Urinary bladder (tissue), 4 donors: ENCODE results near the gene VSX1. TPM values are rescaled to one million over a fixed set of nuclear protein-coding genes. Genes with fewer than 3 reads are reported as not detected.

Experiments used
- DNase-seq: peaks from one replicate; pipeline ENCODE4 v3.0.0-alpha.2; 2015; ENCODE audit errors: extremely low spot score
- H3K27ac ChIP-seq: one replicate; pipeline ENCODE4 v1.5.1; 2013; ENCODE audit warnings: low read depth, mild to moderate bottlenecking, moderate library complexity
- H3K36me3 ChIP-seq: one replicate; pipeline ENCODE4 v1.6.1; 2013; ENCODE audit warnings: mild to moderate bottlenecking, moderate library complexity; ENCODE audit not compliant: insufficient read depth
- H3K4me1 ChIP-seq: one replicate; pipeline ENCODE4 v1.6.1; 2013; ENCODE audit warnings: mild to moderate bottlenecking, moderate library complexity; ENCODE audit not compliant: insufficient read depth
- H3K4me3 ChIP-seq: one replicate; pipeline ENCODE4 v1.5.1; 2013; ENCODE audit warnings: low read depth, low read length
- WGBS: extraction: QIAGEN DNeasy Blood & Tissue Kit; methylation state at CpG from one replicate; pipeline ENCODE4 v1.1.7; 2013; 5-methylcytosine and 5-hydroxymethylcytosine counted together
- polyA plus RNA-seq: library from polyadenylated mRNA; stranded (reverse); fragments of 200-250 nt; gene quantifications from one replicate; pipeline ENCODE4 v1.2.3, GENCODE V29; 2013
- total RNA-seq: library from RNA; depleted of rRNA; stranded (reverse); fragments of >200 nt; gene quantifications from one replicate; pipeline ENCODE4 v1.2.3, GENCODE V29; 2014
- donor health status: healthy with polysubstance abuse.
- donor health status: healthy.

VSX1 gene
- total and polyA plus RNA-seq, 2 donors: 0.05 TPM; not detected in 1

- 48% methylated on average over 3 of the region's 3 CpGs for WGBS
- no peak for DNase-seq
- Histone ChIP-seq H3K27ac (no peak overlapping the region), H3K4me3 (no peak overlapping the region), H3K36me3 (no peaks in the 10 kb centered on the region), H3K4me1 (no peaks in the 10 kb centered on the region)
Measured at GRCh38 chr20:25100914-25101313, 19.0 kb upstream of the VSX1 start.

DNA sequence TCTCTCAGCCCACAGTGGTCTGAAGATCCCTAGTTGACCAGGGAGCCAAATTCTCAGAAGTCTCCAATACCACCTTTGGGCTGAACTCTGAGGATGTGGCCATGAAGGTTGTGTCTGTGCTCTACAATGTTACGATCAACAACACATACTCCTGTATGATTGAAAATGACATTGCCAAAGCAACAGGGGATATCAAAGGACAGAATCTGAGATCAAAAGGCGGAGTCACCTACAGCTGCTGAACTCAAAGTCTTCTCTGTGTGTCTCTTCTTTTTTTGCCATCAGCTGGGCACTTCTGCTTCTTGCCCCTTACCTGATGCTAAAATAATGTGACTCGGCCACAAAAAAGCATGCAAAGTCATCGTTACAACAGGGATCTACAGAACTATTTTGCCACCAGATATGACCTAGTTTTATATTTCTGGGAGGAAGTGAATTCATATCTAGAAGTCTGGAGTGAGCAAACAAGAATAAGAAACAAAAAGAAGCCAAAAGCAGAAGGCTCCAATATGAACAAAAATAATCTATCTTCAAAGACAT, 17.7 kb upstream of the VSX1 start:
- no peak overlapping the region for H3K4me3 ChIP-seq
- H3K27ac ChIP-seq: no peak overlapping the region
- no peaks in the 10 kb centered on the region for H3K4me1 ChIP-seq
- H3K36me3 ChIP-seq: no peaks in the 10 kb centered on the region
- 80% methylated on average over 4 of the region's 4 CpGs for WGBS
- no peak for DNase-seq

DNA sequence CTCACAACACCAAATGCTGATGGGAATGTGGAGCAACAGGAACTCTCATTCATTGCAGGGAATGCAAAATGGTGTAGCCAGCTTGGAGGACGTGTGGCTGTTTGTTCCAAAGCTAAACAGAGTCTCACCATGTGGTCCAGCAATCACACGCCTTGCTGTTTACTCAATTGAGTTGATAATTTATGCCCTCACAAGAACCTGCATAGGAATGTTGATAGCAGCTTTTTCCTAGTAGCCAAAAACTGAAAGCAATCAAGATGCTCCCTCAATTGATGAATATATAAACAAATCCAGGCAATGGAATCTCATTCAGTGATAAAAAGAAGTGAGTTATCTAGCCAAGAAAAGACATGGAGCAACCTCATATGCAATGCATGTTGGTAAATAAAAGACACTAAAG, 15.6 kb upstream of the VSX1 start:
- Histone ChIP-seq H3K27ac (no peak overlapping the region), H3K4me1 (no peaks in the 10 kb centered on the region), H3K4me3 (no peak overlapping the region), H3K36me3 (no peaks in the 10 kb centered on the region)
- no peak for DNase-seq
- WGBS: 26% methylated on average over 2 of the region's 2 CpGs

- no peak for DNase-seq
- no peaks in the 10 kb centered on the region for H3K36me3 ChIP-seq
- H3K27ac ChIP-seq: no peak overlapping the region
- H3K4me3 ChIP-seq: no peak overlapping the region
- H3K4me1 ChIP-seq: no peaks in the 10 kb centered on the region
- WGBS: 54% methylated on average over 14 of the region's 14 CpGs
Measured at GRCh38 chr20:25090492-25091429, 8.8 kb upstream of the VSX1 start.

DNA sequence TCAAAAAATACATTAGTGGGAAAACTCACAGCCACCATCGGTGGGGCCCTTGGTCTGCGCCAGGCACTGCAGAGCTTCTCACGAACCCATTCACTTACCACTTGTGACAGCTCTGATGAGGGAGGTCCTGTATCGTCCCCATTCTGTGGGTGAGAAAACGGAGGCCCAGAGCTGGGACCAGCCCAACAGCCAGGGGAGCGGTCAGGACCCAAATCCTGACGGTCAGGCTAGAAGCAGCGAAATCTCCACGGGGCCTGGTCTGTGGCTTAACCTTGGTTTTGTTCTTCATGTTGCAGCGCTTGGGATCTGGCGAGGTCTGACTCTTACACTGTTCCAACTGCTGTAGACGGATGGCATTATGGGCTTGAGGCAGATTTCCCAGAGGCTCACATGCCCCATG, 7.7 kb upstream of the VSX1 start:
- Histone ChIP-seq H3K36me3 (no peaks in the 10 kb centered on the region), H3K27ac (no peak overlapping the region), H3K4me3 (no peak overlapping the region), H3K4me1 (no peaks in the 10 kb centered on the region)
- WGBS: 88% methylated on average over 12 of the region's 12 CpGs
- DNase-seq: no peak

DNA sequence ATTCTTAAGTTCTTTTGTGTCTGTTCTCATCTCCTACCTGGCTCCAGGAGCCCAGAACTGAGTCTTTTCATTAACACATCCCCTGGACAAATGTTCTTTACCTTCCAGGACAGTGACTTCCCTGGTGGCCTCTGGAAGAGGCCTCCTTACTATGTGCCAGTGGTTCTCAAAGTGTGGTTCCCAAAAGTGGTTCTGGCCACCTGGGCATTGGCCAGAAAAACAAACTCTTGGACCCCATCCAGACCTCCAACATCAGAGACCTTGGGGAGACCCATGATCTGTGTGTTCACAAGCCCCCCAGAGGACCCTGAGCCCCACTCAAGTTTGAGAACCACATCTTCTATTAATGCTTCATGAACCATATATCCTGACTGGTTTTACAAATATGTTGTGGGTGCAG, 7.2 kb upstream of the VSX1 start:
- DNase-seq: no peak
- Histone ChIP-seq H3K4me1 (no peaks in the 10 kb centered on the region), H3K4me3 (no peak overlapping the region), H3K27ac (no peak overlapping the region), H3K36me3 (no peaks in the 10 kb centered on the region)

- Histone ChIP-seq H3K36me3 (no peaks in the 10 kb centered on the region), H3K4me1 (no peaks in the 10 kb centered on the region), H3K27ac (no peak overlapping the region), H3K4me3 (no peak overlapping the region)
- DNase-seq: no peak
- WGBS: 76% methylated on average over 6 of the region's 6 CpGs
Measured at GRCh38 chr20:25088267-25088666, 6.3 kb upstream of the VSX1 start.

DNA sequence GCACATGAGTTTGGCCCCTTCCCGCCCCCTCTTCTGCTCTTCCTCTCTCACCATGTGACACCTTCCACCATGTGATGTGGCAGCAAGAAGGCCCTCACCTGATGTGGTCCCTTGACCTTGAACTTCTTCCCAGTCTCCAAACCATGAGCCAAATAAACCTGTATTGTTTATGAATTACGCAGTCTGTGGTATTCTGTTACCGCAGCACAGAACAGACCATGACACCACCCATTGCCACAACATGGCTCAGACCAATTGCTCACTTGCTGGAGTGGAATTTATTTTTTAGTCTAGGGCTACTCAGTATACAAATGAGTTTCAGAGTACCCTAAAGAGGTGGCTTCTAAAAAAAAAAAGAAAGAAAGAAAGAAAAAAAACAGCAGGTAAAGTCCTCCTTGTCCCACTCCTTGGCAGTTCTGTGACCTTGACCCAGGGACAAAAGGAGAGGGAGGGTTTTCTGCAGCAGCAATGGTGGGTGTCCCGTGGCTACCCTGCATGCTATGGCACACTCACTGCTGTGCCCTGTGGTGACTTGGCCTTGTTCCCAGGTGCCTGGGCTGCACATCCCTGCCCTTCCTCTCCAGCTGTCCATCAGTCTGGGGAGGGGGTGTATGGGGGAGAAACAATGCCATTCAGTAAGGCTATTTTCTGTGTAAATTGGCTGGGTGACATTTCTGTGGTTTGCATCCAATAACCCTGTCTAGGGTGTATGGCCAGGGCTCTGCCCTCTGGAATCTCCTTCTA, 5.4 kb upstream of the VSX1 start:
- no peaks in the 10 kb centered on the region for H3K4me1 ChIP-seq
- no peak for DNase-seq
- WGBS: 84% methylated on average over 4 of the region's 4 CpGs
- no peaks in the 10 kb centered on the region for H3K36me3 ChIP-seq
- no peak overlapping the region for H3K4me3 ChIP-seq
- no peak overlapping the region for H3K27ac ChIP-seq

DNA sequence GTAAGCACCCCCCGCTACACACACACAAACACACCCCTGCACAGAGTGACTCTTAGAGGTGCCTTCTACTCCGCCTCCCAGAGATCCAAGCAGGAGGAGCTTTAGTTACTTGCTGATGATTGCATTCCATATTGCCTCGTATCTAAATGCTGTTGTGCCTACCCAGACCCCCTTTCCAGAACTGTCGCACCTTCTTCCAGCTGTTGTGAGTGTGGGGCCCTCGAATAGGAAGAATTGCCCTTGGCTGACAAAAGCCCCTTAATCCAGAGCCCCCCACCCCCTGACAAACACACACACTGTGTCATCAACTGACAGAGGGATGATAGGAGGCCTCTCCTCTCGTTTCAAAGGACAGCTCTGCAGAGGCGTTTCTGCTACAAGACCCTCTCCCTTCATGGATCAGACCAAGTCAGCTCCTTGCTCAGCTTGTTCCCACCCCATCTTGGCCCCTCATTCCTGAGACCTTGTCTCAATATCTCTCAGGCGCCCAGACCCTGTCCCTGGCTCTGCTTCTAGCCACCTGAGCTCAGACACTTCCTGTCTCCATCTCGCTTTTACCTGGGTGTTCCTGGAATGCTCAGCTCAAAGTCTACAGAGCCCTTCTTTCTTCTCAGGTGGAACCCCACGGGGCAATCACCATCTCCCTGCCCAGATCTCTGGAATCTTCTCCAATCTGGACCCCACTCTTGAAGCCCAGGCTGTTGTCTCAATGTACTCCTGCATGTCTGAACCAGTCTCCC, 4.0 kb upstream of the VSX1 start:
- no peaks in the 10 kb centered on the region for H3K4me1 ChIP-seq
- DNase-seq: no peak
- no peak overlapping the region for H3K4me3 ChIP-seq
- H3K27ac ChIP-seq: no peak overlapping the region
- no peaks in the 10 kb centered on the region for H3K36me3 ChIP-seq
- 70% methylated on average over 10 of the region's 10 CpGs for WGBS

DNA sequence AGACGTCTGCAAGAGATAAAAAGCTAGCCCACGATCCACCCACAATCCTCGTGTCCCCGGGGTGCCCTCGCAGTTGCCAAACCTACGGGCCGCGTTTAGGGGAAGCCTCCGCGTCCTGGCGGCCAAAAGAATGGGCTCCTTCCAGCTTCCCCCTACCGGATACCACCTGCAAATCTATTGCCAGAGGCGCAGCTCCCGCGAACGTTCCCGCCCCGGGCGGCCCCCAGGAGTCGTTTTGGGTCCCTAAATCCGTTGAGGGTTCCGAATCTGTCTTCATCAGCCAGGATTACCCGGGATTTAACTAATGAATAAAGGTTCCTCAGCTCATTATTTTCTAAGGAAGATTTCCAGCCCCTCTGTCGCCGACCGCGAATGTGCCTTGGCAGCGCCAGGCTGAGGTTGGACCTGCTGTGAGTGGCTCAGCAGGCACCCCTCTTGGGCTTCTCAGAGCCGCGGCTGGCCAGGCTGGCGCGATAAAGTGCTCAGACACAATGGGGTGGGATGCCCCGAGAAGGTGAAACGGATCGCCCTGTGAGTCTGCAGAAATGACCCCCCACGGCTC, 2.8 kb upstream of the VSX1 start:
- no peaks in the 10 kb centered on the region for H3K36me3 ChIP-seq
- 4% methylated on average over 36 of the region's 36 CpGs for WGBS
- H3K4me3 ChIP-seq: no peak overlapping the region
- H3K27ac ChIP-seq: no peak overlapping the region
- no peaks in the 10 kb centered on the region for H3K4me1 ChIP-seq
- no peak for DNase-seq

DNA sequence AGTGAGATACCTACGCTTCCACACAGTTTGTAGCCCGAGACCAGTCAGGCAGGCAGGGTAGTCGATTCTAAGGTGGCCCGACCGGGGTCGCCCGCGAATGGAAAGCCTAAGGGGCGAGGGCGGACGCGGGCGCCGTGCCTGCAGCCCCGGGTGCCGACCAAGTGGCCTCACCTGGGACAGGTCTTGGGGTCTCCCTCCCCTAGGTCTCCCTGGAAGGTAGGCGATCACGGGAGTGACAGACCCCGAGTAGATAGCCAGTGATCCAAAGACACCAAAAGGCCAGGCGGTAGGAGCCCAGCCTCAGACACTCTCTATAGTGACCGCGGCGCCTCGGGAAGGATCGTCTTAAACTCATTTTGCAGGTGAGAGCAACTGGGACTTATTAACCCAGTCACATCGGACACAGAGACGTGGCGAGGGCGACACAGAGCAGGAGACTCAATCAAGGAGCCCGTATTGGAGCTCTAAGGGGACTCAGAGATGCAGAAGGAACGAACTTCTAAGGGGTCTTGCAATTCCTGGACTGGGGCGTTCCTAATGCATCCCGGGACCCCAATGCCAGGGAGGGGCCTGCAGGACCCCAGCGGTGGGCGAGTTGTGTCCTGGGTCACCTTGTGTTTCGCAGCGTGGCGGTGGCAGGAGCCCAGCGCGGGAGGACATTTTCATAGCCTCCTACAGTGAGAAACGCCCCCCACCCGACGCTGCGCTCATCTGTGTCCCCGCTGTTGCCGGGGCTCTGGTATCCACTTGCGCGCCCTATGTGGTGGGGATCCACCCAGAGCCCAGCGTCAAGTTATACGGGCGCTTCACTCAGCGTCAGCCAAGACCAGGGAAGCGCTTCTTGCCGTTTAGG, 2.1 kb upstream of the VSX1 start:
- H3K4me1 ChIP-seq: no peaks in the 10 kb centered on the region
- no peak overlapping the region for H3K4me3 ChIP-seq
- no peak for DNase-seq
- no peak overlapping the region for H3K27ac ChIP-seq
- H3K36me3 ChIP-seq: no peaks in the 10 kb centered on the region
- 6% methylated on average over 54 of the region's 54 CpGs for WGBS

DNA sequence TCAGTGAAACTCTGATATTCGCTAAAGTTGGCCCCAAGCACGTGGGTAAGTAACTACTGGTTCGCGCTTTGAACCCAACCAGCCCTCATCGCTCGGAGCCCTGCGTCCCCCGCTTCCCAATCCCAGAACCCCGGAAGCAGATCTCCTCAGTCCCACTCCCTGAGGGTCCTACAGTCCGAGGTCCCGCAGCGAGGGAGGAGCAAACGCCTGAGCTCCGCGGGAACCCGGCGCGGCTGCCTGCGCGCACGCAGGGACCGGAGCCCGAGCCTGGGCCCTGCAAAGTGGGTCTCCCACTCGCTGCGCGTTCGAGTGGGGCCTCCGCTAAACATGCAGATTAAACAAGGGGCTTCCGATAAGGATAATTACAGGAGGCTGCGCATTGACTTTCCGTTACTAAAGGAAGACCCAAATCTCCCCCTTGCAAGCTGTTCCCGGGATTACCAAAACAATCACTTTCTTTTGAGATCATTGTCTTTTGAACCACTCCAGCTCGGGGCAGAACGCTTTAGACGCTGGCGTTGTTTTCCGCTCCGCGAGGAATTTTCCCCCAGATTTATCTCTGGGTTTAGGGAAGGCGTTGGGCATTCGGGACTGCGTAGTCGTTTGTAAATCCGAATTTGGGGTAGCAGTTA, 1.3 kb upstream of the VSX1 start:
- DNase-seq: no peak
- H3K4me3 ChIP-seq: no peak overlapping the region
- H3K4me1 ChIP-seq: no peaks in the 10 kb centered on the region
- WGBS: 3% methylated on average over 44 of the region's 44 CpGs
- no peaks in the 10 kb centered on the region for H3K36me3 ChIP-seq
- H3K27ac ChIP-seq: no peak overlapping the region
